GM21717 (cell line): ENCODE measurements around the gene C7orf33.
"Not testable (repeated sequence)": the region's sequence is repeated elsewhere in the genome, so short reads cannot be mapped to it uniquely, and the experiment has no call there.

Experiments
- ATAC-seq: cut with Tn5 transposase; IDR thresholded peaks from one replicate; pipeline ENCODE4 v1.9.1; 2021; ENCODE audit warnings: mild to moderate bottlenecking, moderate library complexity; ENCODE audit not compliant: unreplicated experiment

Gene C7orf33

GRCh38 chr7:148590471-148590870, at the start of gene C7orf33:
Gene C7orf33 (plus strand): TSS chr7:148590766. CDS start chr7:148590926, 160 bp downstream.
- ATAC-seq, result no peak

DNA sequence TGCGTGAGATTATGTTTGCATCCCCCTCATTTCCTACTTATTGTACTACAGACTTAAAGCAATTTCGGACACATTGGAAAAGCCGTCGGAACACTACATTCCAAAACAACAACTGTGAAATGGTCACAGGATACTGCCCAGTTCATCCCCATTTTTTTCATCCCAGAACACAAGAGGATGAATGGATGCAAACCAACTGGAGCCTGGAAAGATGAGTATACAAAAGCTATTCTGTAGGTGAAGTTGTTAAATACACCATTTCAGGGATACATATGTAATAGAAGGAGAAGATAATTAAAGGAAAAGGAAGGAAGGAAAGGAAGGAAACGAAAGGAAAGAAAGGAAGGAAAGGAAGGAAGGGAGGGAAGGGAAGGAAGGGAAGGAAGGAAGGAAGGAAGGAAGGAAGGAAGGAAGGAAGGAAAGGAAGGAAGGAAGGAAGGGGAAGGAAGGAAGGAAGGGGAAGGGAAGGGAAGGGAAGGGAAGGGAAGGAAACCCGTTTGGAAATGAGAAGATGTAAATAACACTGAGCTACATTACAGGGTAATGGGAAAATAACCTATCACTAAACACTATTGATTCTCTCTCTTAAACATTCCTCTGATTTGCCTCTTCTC, 48.6 kb upstream of the C7orf33 start:
- ATAC-seq, result no peak

GRCh38 chr7:148543302-148543701, 47.3 kb upstream of the C7orf33 start:
- ATAC-seq, result no peak

DNA sequence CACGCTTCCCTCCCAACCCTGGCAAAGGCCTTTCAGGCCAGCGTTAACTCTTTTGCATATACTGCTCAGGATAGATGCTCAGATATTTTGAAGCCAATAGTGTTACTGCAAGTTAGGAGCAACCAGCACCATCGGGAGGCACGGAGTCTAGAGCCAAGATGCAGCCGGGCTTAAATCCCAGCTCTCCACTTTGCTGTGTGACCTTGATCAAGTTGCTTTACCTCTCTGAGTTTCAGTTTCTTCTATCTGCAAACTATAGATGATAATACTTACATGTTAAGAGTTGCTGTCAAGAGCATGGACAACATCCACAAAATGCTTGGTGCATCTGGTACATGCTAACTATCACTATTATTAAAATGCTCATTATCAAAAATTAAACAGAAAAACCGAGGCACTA, 45.4 kb upstream of the C7orf33 start:
- no peak for ATAC-seq

DNA sequence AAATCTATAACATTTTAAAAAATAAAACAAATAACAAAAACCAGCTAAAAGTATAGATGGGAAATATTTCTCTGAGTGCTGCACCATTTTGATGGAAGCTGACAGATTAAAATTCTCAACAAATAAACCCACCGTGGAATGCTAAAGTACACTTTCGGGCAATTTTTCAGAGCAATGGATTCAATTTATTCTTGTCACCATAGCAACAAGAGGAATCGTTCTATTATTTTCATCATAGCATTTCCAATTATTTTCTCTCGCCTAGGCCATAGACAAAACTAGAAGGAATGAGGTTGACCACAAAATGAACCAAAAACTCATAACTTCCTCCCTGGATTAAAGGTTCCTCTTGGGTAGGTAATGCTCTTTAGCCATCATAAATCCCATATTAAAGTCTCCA, 44.6 kb upstream of the C7orf33 start:
- ATAC-seq, result no peak

- no peak for ATAC-seq
Observed at GRCh38 chr7:148546857-148547256, 43.7 kb upstream of the C7orf33 start.

DNA sequence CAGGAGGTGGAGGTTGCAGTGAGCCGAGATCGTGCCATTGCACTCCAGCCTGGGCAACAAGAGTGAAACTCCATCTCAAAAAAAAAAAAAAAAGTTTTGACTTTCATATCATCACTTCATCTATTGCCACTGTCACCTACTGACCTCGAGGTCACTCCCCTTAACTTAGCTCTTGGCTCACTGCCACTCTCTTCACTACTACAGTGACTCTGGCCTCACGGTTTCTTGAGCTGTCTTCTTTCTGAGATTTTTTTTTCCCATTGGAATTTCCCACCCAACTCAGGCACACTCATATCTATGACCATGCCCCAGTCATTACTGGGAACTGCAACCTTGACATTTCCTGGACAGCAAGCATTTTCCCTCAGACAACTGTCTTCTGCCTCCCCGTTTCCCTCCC, 42.6 kb upstream of the C7orf33 start:
- ATAC-seq, result no peak

DNA sequence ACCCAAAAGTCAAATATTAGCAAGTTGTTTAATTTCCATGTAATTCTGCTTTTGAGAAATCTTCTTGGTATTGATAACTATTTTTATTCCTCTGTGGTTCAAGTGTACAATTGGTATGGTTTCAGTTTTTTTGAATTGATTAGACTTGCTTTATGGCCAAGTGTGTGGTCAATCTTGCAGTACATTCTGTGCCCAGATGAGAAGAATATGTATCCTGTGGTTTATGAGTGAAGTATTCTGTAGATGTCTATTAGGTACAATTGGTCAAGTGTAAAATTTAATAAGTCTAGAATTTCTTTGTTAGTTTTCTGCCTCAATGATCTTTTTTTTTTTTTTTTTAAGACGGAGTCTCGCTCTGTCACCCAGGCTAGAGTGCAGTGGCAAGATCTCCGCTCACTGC, 36.6 kb upstream of the C7orf33 start:
- ATAC-seq, result no peak

DNA sequence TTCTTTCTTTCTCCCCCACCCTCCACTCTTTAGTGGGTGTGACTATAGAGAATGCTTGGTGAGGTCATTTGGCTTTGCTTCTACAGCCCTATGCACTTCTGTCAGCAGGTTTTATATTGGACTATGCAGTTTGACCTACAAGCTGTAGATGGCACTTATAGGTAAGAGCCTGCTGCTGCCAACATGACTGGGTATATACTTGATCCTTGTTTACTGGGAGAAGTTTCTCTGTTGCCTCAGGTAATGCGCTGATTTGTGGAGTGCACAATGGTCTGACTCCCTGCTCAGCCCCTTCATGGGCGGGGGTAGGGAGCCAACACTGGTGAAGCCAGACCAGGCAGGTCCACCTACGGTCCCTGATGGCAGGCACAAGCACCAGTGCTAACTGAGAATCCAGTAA, 33.7 kb upstream of the C7orf33 start:
- ATAC-seq, result no peak

- no peak for ATAC-seq
Observed at GRCh38 chr7:148558914-148559313, 31.7 kb upstream of the C7orf33 start.

DNA sequence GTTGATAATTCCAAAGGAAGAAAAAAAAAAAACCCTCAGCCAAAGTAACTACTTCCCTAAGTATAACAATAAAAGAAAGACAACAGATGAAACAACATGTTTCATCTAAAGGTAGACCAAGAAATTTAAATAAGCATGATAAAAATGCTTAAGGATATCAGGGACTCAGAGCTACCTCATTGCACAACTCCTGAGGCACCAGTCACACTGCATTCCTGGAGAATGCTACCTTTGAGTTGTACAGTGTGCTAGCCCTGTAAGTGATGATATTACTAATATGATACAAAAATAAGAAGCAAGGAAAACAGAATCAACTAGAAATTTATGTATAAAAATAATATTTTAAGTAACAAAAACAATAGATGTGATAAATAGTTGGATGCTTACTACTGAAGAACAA, 29.5 kb upstream of the C7orf33 start:
- no peak for ATAC-seq

DNA sequence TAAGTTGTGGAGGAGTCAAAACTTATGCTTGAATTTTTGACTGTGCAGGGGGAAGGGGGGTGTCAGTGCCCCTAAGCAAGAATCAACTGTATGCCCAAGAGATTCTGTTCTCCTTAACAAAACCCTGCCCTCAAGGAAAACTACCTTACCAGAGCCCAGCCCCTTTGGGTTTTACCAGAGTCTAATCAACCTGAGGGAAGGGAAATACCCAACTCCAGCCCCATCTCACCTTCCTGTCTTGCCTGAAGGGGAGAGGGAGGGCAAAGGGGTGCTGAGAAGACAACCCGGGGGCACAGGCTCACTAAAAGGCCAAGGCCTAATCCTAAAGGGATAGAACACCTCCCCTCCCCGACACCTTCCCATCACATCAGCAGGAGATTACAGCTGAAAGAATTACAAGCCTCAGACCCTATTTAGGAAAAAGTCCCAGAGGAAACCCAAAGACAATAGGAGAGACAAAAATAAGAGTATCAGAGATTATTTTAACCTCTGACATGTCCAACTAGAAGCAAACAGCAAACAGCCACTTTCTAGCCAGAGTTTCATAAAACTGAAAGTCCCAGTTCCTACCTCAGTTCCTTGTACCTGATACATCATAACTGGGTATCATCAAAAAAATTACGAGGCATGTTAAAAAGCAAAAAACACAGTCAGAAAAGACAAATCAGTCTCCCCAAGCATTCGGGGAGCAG, 26.8 kb upstream of the C7orf33 start:
- peak; percentile 45 for ATAC-seq

DNA sequence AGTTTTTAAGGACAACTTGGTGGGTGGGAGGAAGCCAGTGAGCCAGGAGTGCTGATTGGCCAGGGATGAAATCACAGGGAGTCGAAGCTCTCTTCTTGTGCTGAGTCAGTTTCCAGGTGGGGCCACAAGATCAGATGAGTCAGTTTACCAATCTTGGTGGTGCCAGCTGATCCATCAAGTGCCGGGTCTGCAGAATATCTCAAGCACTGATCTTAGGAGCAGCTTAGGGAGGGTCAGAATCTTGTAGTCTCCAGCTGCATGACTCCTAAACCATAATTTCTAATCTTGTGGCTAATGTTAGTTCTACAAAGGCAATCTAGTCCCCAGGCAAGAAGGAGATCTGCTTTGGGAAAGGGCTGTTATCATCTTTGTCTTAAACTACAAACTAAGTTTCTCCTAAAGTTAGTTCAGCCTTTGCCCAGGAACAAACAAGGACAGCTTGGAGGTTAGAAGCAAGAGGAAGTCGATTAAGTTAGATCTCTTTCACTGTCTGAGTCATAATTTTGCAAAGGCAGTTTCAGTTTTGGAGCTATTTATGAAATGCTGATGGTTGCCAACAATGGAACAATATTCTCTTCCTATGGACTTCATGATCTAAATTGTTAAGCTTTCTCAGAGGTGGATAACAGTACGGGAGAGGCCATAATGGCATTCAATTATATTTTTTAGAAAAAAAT, 26.2 kb upstream of the C7orf33 start:
- ATAC-seq, result peak; percentile 75

DNA sequence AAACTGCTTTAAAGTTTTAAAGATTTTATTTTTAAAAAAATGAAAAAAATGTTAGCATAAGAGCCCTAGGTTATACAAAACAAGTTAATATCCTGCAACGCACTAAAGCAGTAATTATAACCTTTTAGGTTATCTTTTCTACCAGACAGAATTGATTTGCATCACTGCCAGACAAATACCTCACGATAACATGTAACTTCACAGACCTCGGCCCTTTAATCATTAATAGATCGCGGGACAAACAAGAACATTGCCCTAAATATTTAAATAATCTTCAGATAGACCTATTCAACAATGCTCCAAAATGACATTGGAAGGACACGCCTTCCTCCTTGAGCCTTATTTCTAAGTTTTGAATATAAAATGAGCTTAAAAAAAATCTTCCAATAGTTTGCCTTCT, 23.8 kb upstream of the C7orf33 start:
- ATAC-seq, result no peak

GRCh38 chr7:148567524-148567923, 23.0 kb upstream of the C7orf33 start:
- ATAC-seq, result no peak

- ATAC-seq, result no peak
Observed at GRCh38 chr7:148570510-148570909, 20.1 kb upstream of the C7orf33 start.

DNA sequence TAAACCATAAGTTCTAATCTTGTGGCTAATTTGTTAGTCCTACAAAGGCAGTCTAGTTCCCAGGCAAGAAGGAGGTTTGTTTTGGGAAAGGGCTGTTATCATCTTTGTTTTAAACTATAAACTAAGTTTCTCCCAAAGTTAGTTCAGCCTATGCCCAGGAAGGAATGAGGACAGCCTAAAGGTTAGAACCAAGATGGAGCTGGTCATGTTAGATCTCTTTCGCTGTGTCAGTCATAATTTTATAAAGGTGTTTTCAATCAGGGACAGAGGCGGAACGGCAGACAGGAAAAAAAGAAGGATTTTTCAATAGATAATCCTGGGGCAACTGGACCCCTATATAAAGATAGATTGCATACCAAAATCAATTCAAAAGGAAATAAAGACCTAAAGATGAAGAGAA, 19.6 kb upstream of the C7orf33 start:
- not testable (repeated sequence) for ATAC-seq

DNA sequence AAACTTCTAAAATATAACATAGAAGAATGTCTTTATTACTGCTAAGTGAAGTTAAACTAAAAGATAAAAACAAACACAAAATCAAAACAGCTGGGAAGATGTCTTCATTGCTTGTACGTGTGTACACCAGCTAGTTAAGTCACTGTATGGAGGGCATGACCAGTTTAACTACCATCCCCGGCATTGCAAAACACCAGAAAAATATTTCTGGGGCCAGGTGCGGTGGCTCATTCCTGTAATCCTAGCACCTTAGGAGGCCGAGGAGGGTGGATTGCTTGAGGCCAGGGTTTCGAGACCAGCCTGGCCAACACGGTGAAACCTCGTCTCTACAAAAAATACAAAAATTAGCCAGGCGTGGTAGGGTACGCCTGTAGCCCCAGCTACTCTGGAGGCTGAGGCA, 19.2 kb upstream of the C7orf33 start:
- ATAC-seq, result no peak

- no peak for ATAC-seq
Observed at GRCh38 chr7:148572067-148572522, 18.5 kb upstream of the C7orf33 start.

DNA sequence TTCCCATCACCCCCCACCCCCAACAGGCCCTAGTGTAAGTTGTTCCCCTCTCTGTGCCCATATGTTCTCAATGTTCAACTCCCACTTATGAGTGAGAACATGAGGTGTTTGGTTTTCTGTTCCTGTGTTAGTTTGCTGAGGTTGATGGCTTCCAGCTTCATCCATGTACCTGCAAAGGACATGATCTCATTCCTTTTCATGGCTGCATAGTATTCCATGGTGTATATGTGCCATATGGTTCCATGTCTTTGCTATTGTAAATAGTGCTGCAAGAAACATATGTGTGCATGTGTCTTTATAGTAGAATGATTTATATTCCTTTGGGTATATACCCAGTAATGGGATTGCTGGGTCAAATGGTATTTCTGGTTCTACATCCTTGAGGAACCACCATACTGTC, 17.0 kb upstream of the C7orf33 start:
- ATAC-seq, result not testable (repeated sequence)

- ATAC-seq, result peak; percentile 85
Observed at GRCh38 chr7:148575640-148576411, 14.7 kb upstream of the C7orf33 start.
